ENCODE results near the gene COX6B2.

COX6B2 gene

GRCh38 chr19:55362174-55362989 lies 7.9 kb upstream of the COX6B2 start:
- no peak for DNase-seq

- DNase-seq: no peak
Measured at GRCh38 chr19:55360902-55361301, 6.4 kb upstream of the COX6B2 start.

GRCh38 chr19:55358943-55359908 lies 4.7 kb upstream of the COX6B2 start:
- DNase-seq: peak; percentile 42

- DNase-seq: no peak
Measured at GRCh38 chr19:55358493-55358892, 4.0 kb upstream of the COX6B2 start.

- DNase-seq: no peak
Measured at GRCh38 chr19:55355213-55355821, 798 bp upstream of the COX6B2 start.

- DNase-seq: peak; percentile 77
Measured at GRCh38 chr19:55353803-55354697, 469 bp downstream of the COX6B2 start.

GRCh38 chr19:55353356-55353802 lies 1.1 kb downstream of the COX6B2 start:
- no peak for DNase-seq

GRCh38 chr19:55352549-55353145 lies 1.9 kb downstream of the COX6B2 start:
- DNase-seq: no peak

- DNase-seq: no peak
Measured at GRCh38 chr19:55352040-55352439, 2.5 kb downstream of the COX6B2 start.

- DNase-seq: no peak
Measured at GRCh38 chr19:55350620-55351315, 3.8 kb downstream of the COX6B2 start.

- DNase-seq: no peak
Measured at GRCh38 chr19:55348317-55349034, 6.0 kb downstream of the COX6B2 start.

GRCh38 chr19:55347442-55348009 lies 7.0 kb downstream of the COX6B2 start:
- DNase-seq: no peak

- no peak for DNase-seq
Measured at GRCh38 chr19:55346725-55347441, 7.6 kb downstream of the COX6B2 start.

- DNase-seq: no peak
Measured at GRCh38 chr19:55345818-55346724, 8.4 kb downstream of the COX6B2 start.

- no peak for DNase-seq
Measured at GRCh38 chr19:55345101-55345817, 9.3 kb downstream of the COX6B2 start.

GRCh38 chr19:55344444-55344843 lies 10.1 kb downstream of the COX6B2 start:
- DNase-seq: no peak
